SK-N-MC (cell line): ENCODE results near the gene GPER1.
"Not testable (repeated sequence)": the region's sequence is repeated elsewhere in the genome, so short reads cannot be mapped to it uniquely, and the experiment has no call there.

ENCODE experiments used
- DNase-seq: peaks from one replicate; pipeline ENCODE4 v3.0.0-alpha.2; 2011; ENCODE audit warnings: low read depth, low spot score
- H3K27ac ChIP-seq: fragments of 200-600 bp; sonication (generic); 2 replicates; pipeline ENCODE4 v1.5.1; 2016; ENCODE audit warnings: mixed run types
- H3K36me3 ChIP-seq: fragments of 200-600 bp; sonication (generic); 2 replicates; pipeline ENCODE4 v1.6.1; 2017; ENCODE audit warnings: antibody characterized with exemption, low read length, mixed read lengths; ENCODE audit not compliant: insufficient read depth
- H3K4me3 ChIP-seq: fragments of 200-600 bp; sonication (generic); 2 replicates; pipeline ENCODE4 v1.5.1; 2016
- H3K9ac ChIP-seq: fragments of 200-600 bp; sonication (generic); 2 replicates; pipeline ENCODE4 v1.8.0; 2017; ENCODE audit warnings: mixed run types, mixed read lengths; ENCODE audit not compliant: insufficient read length
- H3K9me3 ChIP-seq: fragments of 200-600 bp; sonication (generic); 2 replicates; pipeline ENCODE4 v1.6.1; 2017; ENCODE audit warnings: low read depth, mild to moderate bottlenecking, antibody characterized with exemption, low read length, moderate library complexity, mixed read lengths
- EZH2 ChIP-seq: fragments of 200-600 bp; sonication (generic); IDR thresholded peaks from one replicate; pipeline ENCODE4 v1.6.1; 2017; ENCODE audit warnings: antibody characterized with exemption
- FOXP2 ChIP-seq: optimal IDR thresholded peaks from 2 replicates; pipeline ENCODE3; 2011; ENCODE audit warnings: mild to moderate bottlenecking, moderate library complexity; ENCODE audit not compliant: insufficient read depth; ENCODE audit errors: extremely low read length, control extremely low read depth
- POLR2AphosphoS5 ChIP-seq: IDR thresholded peaks from 2 replicates; pipeline ENCODE4 v1.6.1; 2012; ENCODE audit warnings: mild to moderate bottlenecking, low read depth, low read length, borderline replicate concordance

GPER1 gene

GRCh38 chr7:1087952-1088920, at the start of gene GPER1:
Gene GPER1 (plus strand): TSS chr7:1088113. CDS start chr7:1091729, 3,616 bp downstream.
- DNase-seq = no peak
- H3K9me3 ChIP-seq = no peaks in the 10 kb centered on the region
- no peak within 1 kb of the TSS for H3K9ac ChIP-seq
- peak within 1 kb of the TSS; percentile 67 for H3K27ac ChIP-seq
- TF ChIP-seq EZH2 = no peak
- no peak for TF ChIP-seq POLR2AphosphoS5
- TF ChIP-seq FOXP2 = no peak
- H3K36me3 ChIP-seq = no peaks in the 10 kb centered on the region
- no peak within 1 kb of the TSS for H3K4me3 ChIP-seq

GRCh38 chr7:1040233-1040632, 47.7 kb upstream of the GPER1 start:
- DNase-seq, H3K9me3 ChIP-seq, H3K36me3 ChIP-seq, H3K27ac ChIP-seq, H3K4me3 ChIP-seq, H3K9ac ChIP-seq: not testable (repeated sequence)

- Histone ChIP-seq H3K9me3 (no peaks in the 10 kb centered on the region), H3K9ac (peak overlapping the region; percentile 13), H3K27ac (0 out of 2 replicates have a peak overlapping the region, but pooled peaks have one; percentile 14), H3K36me3 (no peaks in the 10 kb centered on the region), H3K4me3 (peak overlapping the region; percentile 62)
- no peak for DNase-seq
- TF ChIP-seq EZH2 (no peak), POLR2AphosphoS5 (no peak), FOXP2 (no peak)
These were observed 47.1 kb upstream of the GPER1 start for GRCh38 chr7:1040790-1041189.

GRCh38 chr7:1041551-1042491, 46.1 kb upstream of the GPER1 start:
- no peak for DNase-seq
- H3K9ac ChIP-seq = no peak overlapping the region
- no peak overlapping the region for H3K27ac ChIP-seq
- H3K36me3 ChIP-seq = no peaks in the 10 kb centered on the region
- no peak for TF ChIP-seq POLR2AphosphoS5
- no peak for TF ChIP-seq FOXP2
- no peak for TF ChIP-seq EZH2
- H3K4me3 ChIP-seq = no peak overlapping the region
- H3K9me3 ChIP-seq = no peaks in the 10 kb centered on the region

GRCh38 chr7:1042492-1042833, 45.5 kb upstream of the GPER1 start:
- DNase-seq = no peak
- H3K4me3 ChIP-seq = no peak overlapping the region
- TF ChIP-seq EZH2 = no peak
- no peak for TF ChIP-seq FOXP2
- no peak for TF ChIP-seq POLR2AphosphoS5

GRCh38 chr7:1043552-1044188, 44.2 kb upstream of the GPER1 start:
- TF ChIP-seq POLR2AphosphoS5 (no peak), FOXP2 (no peak), EZH2 (no peak)
- no peak for DNase-seq
- H3K4me3 ChIP-seq = peak overlapping the region; percentile 77
- peak overlapping the region; percentile 99 for H3K27ac ChIP-seq
- no peaks in the 10 kb centered on the region for H3K36me3 ChIP-seq
- H3K9me3 ChIP-seq = no peaks in the 10 kb centered on the region
- peak overlapping the region; percentile 84 for H3K9ac ChIP-seq

More at GRCh38 chr7:1042492-1042833, 45.5 kb upstream of the GPER1 start:
- Histone ChIP-seq H3K36me3 (no peaks in the 10 kb centered on the region), H3K9ac (no peak overlapping the region), H3K9me3 (no peaks in the 10 kb centered on the region), H3K27ac (no peak overlapping the region)

GRCh38 chr7:1044189-1045068, 43.5 kb upstream of the GPER1 start, which contains the start of gene GPR146:
Gene GPR146 (plus strand): TSS chr7:1044546. CDS start chr7:1057516, 12,970 bp downstream.
- H3K9me3 ChIP-seq = no peaks in the 10 kb centered on the region
- TF ChIP-seq POLR2AphosphoS5 (peak; percentile 58), FOXP2 (no peak)
- H3K4me3 ChIP-seq = peak within 1 kb of the TSS; percentile 77
- H3K27ac ChIP-seq = peak within 1 kb of the TSS; percentile 99
- H3K9ac ChIP-seq = peak within 1 kb of the TSS; percentile 84
- DNase-seq = peak; percentile 88
- no peaks in the 10 kb centered on the region for H3K36me3 ChIP-seq
